ENCODE results near the gene RFTN1.

GRCh38 chr3:16303037-16303575 is 210.4 kb downstream of the RFTN1 start:
- TF ChIP-seq CTCF (conservative IDR thresholded peaks at IDR 0.05; ENCODE audit: low read length) (no peak), EZH2phosphoT487 (IDR thresholded peaks at IDR 0.05; ENCODE audit: borderline replicate concordance, low read depth, low read length) (no peak)

Measured in OCI-LY7 (cell line).